GM18502 (cell line): Measurements from ENCODE around the gene BRD4.

Experiments used
- ATAC-seq: cut with Tn5 transposase; IDR thresholded peaks from one replicate; pipeline ENCODE4 v1.9.1; 2021; ENCODE audit warnings: mild to moderate bottlenecking; ENCODE audit not compliant: unreplicated experiment, poor library complexity

BRD4 gene

DNA sequence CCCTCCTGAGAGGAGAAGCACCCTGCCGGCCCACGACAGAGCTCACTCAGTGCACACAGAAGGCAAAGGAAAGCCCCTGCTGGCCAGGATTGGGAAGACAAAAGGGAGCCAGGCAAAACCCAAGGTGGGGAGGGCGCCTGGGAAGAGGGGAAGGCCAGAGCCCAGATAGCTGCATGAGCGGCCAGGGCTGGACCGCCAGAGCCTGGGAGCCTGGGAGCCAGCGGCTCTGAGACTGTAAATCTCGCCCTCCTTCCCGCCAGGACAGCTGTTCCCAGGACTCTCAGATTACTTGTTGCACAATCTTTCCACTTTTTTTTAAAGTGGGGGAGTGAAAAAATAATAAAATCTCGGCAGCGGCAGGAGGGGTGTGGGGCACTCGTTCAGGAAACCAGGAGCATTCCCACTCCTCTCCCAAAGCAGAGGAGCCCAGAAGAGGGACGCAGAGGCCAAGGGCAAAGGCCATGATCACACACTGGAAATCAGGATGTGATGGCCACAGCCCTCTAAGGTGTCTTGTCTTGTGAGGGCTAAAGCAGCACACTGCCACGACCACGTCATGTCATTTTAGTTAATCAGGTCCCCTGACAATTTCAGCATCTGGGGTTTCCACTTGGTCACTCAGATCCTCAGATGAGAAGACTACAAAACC is 80.5 kb downstream of the BRD4 start:
- no peak for ATAC-seq

DNA sequence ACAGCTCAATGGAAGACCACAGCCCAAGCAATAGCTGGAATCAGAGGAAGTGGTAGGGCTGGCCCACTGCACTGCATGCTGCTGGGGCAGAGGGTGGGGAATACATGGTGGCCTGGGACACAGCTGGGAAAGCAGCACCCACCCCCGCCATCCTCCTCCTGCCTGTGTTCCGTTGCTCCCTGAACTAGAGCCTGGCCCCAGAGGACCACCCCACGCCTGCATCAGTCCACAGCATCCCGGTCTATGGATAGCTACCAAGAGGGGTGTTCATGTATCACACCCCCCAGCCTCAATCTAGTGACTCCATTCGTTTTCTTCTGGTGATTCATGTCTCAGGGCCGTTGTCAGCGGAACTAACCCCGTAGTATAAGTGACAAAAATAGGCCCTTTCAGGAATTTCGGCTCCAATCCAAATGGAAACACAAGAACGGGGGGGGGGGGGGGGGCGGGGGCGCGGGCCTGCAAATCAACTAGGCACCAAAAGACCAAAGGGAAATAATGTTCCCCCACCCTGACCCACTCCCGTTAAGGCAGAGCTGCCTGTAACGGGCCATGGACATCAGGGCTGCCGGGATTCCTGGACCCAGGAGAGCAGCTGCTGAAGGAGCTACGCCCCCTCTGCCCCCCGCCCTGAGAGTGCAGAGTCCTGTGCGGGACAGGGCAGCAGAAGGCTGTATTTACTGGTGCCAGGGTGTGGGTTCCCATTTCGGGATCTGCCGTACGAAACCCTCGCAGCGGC is 81.2 kb downstream of the BRD4 start:
- no peak for ATAC-seq

DNA sequence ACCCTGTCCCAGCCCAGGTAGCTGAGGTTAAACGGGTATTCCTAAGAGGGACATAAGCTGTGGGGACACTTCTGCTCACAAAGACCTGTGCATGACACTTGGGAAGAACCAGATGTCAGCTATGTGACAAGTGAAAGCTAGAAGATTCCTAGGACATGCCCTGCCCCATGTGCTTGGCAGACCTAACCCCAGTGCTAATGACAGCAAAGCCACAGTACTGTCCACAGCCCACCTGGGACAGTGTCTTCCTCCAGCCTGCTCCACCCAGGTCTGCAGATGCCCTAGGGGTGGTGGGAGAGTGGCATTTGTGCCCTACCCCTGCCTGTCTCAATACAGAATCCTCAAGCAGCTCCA is 81.7 kb downstream of the BRD4 start:
- ATAC-seq = no peak

DNA sequence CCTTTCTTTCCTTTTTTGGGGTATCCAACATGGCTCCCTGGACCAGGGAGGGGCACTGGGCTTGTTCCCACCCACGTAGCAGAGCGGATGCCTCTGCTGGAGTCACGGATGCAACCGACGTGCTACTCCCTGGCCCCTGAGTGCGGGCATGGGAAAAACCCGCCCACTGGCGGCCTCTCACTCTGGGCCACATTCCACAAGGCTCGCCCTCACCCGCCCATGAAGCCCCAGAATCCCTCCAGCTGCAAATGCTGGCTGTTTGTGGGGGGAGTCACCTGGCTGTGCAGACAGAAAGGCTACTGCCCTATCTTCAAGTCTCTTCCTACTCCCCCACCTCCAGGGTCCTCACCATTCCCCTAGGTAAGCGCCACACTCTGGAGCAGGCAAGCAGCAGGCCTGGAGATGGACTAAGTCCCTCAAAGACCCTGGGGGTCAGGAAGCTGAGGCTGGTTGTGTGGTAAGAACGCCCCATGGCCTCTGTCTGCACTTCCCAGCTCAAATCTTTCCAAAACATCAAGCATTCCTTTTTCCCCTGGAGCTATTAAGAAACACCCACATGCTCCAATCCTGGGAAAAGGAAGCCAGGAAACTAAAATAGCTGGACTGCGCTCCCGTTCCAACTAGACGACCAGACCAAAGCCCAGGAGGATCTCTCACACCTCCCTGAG is 82.2 kb downstream of the BRD4 start:
- ATAC-seq = no peak

DNA sequence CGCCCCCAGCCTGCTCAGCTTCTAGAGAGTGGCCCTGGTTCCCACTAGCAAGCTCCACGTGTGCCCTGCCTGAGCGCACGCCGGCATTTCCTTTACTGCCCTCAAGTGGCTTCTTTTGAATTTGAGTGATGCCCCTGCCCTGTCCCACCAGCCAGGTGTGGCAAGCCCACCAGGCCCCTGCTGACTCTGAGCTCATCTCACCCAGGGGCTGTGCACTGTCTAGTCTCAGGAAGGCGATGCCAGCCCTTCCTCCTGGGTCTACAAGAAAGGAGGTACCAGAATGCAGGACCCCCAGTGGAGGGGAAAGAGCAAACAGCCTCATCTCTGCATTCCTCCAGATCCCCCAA is 82.8 kb downstream of the BRD4 start:
- no peak for ATAC-seq

DNA sequence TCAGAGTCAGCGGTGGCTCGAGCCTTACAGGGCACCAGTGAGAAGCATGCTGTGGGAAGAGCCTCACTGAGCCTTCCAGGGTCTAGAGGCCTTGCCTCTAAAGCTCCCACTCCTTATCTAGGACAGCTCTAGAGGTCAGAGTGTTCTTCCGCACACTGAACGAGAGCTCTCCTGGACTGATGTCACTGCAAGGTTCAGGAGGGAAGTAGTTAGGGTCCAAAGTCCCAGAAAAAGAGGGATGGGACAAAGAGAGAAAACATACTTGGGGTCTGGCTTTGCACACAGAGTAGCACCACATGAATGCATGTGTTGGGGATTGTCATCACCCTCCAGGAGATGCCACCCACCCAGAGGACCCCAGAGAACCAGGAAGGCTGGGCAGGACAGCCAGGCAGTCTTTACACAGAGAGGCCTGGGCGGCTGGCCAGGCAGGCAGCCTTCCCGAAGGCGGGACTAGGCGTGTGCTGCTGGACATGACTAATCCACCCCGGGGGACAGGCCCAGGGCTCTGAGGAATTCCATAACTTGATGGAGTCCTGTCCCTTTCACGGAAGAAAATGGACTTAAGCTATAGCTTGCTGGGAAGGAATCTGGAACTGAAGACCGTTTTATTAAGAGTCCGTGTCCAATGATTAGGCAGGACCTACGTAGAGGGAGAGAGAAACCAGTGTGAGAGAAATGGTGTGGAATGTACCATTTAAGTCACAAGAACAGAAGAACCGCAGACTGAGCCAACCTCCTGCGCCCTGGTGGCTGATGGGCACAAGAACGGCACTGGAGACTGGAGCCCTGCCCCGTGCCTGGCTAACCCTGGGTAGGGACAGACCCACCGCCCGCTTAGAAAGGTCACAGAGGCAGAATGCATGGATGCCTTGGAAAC is 83.5 kb downstream of the BRD4 start:
- no peak for ATAC-seq

DNA sequence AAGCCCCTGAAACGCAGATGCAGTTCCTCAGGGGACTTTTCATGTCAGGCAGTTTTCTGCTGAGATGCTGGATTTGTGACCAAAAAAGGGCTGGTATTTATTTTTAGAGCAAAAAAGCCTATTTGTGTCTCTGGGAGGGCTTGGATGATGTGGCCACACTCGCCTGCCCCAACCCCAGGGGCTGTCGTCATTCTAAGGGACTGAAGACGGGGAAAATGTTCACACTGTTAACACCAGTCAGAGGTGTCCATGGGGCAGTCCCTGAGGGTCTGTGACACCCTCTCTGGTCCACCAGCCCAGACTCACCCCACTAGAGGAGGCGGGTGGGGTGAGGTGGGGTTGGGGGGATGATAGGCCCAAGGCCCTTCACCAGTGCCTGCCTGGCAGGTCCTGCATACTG is 84.2 kb downstream of the BRD4 start:
- no peak for ATAC-seq

DNA sequence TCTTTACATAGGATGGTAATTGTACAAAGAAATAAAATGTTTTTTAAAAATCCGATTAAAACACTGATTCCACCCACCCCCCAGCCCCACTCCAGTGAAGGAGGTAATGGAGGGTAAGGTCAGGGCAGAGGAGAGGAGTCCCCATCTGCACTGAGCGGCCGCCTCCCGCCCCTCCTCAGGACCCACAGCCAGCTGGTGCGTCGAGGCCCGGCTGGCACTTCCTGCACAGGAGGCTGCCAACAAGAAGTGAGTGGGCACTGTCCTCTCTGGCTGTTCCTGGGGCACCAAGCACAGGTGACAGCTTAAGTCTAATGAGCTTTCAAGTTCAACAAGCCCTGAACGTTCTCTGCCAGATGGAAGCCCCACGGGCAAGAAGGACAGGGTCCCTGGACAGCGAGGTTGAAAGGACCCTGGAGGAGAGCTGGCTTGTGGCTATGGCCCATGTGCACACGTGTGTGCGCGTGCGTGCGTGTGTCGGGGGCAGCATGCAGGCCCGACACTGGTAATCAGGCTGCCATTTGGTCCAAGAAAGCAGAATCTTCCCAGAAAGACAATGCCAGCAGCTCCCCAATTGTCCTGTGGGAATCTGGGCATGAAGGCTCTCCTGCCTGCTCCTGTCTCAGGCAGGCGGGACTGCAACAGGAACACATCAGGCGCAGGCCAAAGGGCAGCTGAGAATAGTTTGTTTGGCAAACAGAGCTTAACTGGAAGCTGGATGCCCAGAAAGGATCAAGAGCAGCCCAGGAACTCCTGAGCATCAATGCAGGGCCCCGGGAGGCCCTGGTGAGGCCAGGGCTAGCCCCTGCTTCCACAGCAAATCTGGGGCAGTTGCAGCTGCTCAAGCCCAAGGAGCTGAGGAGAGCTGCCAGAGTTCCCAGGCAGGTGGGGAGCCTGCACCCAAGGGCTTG is 85.0 kb downstream of the BRD4 start:
- no peak for ATAC-seq

DNA sequence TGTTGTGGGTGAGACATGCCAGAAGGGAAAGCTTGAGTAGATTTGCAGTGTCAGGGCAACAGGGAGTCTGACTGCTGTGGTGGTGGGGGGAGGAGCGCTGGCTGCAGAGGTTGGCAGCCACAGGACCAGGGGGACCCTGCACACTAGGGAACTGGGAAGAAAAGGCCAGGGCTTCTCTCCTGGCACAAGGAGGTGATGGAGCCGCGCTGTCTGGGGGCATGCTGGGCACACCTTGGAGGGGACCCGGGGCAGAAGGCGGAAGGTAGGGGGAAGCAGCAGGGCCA is 86.2 kb downstream of the BRD4 start:
- ATAC-seq = no peak

DNA sequence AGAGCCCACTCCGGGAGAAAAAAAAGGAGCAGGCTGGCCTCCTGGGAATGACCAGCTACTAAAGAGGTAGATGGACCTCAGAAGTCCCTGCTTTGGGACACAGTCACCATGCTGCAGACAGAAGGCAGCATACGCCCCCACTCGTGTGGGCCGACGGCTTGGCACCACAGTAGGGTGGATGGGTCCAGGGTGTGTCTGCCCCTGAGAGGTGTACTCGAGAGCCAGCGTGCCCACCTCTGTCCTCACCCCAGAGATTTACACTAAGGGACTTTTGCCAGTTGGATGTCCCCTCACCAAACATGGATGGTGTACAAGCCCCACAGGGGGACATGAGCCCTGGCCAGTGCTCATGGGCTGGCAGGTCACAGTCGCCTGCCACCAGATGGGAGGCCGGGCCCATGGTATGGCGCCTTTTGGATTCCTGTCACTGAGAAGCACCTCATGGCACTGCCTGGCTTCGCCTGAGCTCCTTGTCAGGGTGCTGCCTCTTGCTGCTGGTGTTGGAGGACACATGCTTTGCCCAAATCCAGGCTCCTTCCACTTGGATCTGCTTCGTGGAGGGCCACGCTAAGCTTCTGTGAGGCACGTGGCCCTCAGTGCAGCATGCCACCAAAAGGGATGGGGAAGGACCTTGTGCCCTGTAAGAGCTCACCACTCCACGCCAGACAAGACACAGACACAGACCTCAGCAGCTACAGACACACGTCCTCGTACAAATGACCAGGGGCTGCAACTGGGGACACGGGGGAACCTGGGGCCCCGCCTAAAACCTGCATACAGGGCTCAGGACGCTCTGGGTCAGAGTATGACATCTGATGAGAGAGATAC is 86.8 kb downstream of the BRD4 start:
- no peak for ATAC-seq

DNA sequence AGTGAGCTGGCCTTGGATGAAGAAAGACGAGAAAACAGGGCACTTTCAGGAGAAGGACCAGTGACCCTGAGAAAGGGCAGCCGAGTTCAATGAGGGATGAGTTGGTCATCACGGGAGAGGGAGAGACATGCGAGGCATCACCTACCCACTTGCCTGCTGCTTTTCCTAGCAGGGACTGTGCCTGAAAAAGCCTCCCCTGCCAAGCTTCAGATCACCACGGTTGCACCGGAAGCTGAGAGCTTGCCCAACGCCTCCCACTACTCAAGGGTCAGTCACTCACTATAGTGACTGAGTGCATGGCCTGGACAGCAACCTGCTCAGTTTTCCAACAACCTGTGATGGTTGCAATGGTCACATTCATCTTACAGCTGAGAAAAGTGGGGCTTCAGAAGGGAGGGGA is 87.5 kb downstream of the BRD4 start:
- no peak for ATAC-seq

DNA sequence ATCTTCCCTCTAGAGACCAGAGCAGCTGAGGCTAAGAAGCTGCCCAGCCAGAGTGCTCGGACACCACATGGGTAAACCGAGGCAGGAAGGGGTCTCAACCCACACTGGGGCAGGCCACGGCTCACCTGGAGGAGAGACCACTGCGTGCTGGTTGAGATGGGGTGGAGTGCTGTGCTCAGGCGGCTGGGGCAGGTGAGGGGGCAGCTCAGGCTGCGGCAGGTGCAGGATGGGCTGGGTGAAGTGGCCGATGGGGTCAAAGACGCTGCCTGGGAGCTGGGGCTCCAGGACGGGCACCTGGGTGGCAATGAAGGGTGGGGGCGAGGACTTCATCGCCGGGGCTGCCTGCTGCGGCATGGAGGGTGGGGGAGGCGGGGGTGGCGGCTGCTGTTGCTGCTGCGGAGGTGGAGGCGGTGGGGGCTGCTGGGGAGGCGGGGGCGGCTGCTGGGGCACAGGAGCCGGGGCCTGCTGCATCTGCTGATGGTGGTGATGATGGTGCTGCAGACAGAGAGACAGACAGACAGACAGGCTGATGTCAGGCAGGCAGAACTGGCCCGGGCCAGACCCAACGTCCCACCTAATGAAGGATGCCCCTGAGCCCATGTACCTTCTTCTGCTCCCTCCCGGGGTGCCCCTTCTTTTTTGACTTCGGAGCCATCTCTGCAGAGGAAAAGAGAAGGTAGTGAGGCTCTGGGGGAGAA is 88.1 kb downstream of the BRD4 start:
- ATAC-seq = no peak

DNA sequence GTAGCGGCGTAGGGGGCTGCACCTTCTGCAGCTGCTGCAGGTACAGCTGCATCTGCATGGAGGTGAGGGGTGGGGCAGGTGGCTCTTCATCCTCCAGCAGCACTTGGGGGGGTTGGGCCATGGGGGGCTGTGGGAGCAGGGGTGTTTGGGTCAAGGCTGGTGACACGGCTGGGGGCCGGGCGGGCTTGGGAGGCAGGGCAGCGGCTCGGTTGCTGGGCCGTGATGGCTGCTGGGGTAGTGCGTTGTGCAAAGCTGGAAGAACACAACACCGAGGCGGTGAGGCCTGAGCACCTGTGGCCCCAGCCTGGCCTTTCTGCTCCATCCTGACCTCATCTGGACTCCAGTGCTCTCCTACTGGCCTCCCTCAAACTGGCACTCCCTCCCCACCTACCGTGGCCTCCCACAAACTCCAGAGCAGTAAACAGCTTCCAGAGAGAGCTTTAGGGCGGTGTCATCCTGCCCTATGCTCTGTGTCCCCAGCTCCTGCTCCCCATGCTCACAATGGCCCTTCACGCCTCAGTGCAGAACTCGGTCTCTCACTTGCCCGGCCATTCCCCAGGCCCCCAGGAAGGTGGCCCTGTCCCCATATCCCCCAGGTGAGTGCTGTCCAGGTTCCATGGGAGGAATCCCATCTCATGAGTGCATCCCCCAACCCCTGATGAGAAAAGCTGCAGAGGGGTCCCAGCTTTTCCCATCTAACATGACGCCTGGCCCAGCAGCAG is 88.9 kb downstream of the BRD4 start:
- no peak for ATAC-seq

DNA sequence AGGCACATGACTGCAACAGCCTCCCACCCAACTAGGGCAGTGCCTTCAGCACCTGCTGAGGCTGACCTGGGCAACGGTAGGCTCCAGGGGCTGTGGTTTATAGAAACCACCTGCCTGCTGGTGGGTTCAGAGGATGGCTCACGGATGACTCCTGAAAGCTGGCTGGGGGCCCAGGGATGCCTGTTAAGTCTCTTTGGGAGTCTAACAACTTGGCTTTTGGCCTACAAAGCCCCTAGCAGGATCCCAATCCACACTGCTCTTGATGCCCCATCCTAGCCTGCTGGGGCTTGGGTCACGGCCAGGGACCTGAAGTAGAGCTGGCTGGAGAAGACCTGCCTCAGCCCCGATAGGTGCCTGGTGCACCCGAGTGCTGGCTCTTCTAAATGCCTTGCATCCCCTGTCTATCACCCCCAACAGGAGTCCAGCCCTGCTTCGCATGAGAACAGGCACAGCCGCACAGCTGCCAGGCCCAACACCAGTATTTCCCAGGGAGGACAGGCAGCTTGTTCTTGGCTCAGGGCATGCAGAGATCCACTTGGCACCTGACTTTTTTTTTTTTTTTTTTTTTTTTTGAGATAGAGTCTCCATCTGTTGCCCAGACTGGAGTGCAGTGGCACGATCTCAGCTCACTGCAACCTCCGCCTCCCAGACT is 91.0 kb downstream of the BRD4 start:
- no peak for ATAC-seq

DNA sequence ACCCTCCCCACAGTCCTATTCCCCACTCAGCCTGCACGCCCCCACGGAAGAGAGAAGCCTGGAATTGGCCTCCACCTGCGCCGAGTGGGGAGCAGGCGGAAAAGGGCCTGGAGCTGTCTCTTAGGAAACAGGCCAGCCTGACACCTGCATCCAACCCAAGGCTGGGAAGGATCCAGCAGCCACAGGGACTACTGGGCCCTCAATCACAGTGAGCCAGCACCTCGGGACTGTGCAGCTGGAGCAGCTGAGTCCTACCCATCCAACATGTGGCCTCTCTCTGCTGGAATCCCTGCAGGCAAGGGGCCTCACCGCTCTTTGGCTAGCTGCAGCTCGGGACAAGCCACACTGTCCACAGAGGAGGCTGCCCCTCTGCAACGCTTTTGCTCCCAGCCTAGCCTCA is 91.8 kb downstream of the BRD4 start:
- ATAC-seq = no peak

DNA sequence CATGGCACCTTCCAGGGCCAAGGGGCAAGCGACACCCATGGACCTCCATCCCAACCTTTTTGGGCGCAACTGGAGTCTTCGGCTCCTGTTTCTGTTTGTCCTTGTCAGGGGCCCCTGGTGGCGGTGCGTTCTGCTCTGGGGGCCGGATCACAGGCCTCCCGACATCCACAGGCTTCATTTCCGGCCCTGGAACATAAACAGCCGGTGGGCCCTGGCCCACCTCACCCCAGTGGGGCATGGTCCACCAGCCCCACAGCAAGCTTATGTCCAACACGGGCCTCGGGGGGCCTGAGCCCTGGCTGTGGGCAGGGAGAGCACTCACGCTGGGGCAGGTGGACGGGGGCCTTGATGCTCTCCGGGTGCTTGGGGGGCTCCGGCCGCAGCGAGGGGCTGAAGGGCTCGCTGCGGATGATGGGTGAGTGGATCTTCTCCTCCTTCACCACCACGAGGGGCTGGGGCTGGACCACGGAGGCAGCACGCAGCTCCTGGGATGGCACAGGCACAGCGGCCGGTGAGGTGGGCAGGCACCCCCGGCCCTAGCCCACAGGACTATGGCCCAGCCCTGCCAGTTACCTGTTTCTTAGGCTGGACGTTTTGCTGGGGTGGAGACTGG is 92.9 kb downstream of the BRD4 start:
- ATAC-seq = no peak

DNA sequence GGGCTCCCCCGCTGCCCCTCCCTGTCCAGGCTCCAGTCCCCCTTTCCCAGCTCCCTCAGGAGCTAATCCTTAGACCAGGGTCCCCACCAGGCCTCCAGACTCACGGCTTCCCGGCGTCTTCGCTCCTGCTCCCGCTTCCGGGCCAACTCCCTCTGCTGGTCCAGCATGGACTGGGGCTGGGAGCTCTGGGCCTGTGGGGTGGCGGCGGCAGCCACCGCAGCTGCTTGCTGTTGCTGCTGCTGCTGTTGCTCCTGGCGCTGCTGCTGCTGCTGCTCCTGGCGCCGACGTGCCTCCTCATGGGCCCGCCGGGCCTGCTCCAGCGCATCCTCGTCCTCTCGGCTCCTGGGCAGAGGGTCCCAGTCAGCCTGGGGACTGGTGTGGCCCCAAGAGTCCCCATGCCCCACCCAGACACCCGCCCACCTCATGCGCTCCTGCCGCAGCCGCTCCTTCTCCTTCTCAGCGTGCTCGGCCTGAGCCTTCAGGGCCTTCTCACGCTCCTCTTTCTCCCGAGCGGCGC is 93.6 kb downstream of the BRD4 start:
- no peak for ATAC-seq
